GM18526 (cell line): ENCODE data around the gene ARVCF.

Experiments used
- POLR2A ChIP-seq: IDR thresholded peaks from 3 replicates; pipeline ENCODE4 v1.6.1; 2011; ENCODE audit not compliant: insufficient read length; ENCODE audit errors: extremely low read depth

Gene ARVCF

DNA sequence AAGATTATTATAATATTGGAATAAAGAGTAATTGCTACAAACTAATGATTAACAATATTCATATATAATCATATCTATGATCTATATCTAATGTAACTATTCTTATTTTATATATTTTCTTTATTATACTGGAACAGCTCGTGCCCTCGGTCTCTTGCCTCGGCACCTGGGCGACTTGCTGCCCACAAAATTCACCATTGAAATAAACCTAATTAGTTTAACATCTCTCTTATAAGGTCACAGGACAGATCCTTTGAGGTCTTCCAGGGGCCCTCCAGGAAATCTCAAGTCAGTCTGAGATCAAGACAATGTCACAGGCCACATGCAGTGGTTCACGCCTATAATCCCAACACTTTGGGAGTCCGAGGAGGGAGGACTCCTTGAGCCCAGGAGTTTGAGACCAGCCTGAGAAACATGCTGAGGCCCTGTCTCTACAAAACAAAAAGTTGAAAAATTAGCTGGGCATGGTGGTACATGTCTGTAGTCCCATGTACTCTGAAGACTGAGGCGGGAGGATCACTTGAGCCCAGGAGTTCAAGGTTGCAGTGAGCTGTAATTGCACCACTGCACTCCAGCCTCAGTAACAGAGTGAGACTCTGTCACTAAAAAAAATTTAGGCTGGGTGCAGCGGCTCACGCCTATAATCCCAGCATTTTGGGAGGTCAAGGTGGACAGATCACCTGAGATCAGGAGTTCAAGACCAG is 68.4 kb downstream of the ARVCF start:
- no peak for TF ChIP-seq POLR2A

- no peak for TF ChIP-seq POLR2A
These were observed 73.3 kb downstream of the ARVCF start for GRCh38 chr22:19943082-19944026.

DNA sequence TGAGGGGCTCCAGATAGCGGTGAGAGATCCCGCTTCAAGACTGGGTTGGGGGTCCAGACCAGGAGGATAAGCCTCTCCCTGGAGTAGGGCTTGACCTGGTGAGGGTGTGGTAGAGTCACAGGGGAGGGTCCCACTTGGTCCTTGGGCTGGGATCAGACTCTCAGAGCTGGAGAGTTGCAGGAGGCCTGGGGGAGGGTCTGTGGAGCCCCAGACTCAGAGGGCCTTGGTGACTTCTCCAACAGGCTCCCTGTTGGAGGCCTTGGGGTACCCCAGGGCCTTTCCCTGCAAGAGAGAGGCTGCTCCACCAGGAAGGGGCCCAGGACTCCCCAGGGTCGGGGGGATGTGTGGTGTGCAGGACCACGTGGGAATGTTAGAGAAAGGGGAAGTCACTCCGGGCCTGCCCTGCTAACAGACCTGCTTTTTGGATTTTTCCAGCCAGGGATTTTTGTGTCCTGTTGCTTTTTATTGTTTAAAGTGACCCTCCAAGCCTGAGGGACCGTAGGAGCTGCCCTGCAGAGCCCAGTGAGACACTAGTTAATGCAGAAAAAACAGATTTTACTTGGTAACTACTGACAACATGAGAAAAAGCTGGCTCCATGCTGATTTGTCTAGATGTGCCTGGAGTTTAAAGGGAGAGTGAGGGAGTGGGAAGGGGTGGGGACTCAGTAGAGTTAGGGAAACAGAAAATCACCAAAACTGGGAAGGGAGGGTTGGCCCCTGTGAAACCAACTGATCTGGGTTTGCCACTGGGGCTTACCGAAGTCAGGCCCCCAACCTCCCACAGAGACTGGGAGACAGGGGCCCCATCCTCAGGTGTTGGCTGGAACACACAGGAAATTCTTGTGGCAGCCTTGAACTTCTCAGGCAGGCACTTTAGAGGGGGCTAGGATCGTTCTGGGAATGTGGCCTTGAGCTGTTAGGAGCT is 74.2 kb downstream of the ARVCF start:
- TF ChIP-seq POLR2A: no peak

- peak; percentile 82 for TF ChIP-seq POLR2A
These were observed 75.1 kb downstream of the ARVCF start, which contains the start of the genes COMT and TXNRD2 for GRCh38 chr22:19941365-19942082. TSS of gene COMT (plus strand) at chr22:19941772. CDS start at chr22:19962527, 20,755 bp downstream. TSS of gene TXNRD2 (minus strand) at chr22:19941818. CDS start at chr22:19941803, 15 bp downstream.

DNA sequence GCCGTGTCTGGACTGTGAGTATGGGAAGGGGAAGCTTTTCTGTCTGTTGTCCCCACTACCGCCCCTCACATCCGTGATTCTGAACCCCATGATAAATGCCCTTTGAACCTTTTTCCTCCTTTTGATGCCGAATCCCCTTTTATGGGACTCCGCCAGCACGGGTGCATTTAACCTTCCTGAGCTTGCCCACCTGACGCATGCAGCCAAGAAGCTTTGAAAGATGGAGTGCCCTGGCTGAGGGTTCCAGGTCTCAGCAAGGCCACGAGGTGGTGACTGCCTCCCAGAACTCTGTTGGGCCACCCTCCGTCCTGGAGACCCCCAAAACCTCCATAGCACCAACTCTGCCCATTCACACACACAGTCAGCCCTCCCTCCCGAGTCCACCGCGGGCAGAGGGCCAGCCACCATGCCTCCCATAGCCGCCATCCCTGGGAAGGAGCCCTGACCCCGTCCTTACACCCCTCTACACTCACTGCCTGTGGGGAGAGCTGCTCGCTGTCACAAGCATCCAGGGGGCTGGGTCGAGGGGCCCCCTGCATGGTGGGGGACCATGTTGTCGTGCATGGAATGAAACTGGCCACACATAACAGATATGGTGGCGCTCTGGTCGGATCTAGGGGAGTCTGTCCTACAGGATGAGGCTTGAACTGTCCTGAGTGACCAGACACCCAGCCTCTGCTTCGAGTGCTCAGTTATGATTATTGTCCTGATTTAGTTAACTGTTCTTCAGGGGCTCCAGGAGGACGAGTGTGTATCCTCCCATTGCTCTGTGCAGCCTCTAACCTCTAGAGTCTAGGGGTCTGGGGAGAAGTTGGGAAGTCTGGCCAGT is 75.9 kb downstream of the ARVCF start:
- TF ChIP-seq POLR2A: no peak

- no peak for TF ChIP-seq POLR2A
These were observed 78.8 kb downstream of the ARVCF start for GRCh38 chr22:19937616-19938473.

GRCh38 chr22:19936513-19936912 is 80.1 kb downstream of the ARVCF start:
- no peak for TF ChIP-seq POLR2A

DNA sequence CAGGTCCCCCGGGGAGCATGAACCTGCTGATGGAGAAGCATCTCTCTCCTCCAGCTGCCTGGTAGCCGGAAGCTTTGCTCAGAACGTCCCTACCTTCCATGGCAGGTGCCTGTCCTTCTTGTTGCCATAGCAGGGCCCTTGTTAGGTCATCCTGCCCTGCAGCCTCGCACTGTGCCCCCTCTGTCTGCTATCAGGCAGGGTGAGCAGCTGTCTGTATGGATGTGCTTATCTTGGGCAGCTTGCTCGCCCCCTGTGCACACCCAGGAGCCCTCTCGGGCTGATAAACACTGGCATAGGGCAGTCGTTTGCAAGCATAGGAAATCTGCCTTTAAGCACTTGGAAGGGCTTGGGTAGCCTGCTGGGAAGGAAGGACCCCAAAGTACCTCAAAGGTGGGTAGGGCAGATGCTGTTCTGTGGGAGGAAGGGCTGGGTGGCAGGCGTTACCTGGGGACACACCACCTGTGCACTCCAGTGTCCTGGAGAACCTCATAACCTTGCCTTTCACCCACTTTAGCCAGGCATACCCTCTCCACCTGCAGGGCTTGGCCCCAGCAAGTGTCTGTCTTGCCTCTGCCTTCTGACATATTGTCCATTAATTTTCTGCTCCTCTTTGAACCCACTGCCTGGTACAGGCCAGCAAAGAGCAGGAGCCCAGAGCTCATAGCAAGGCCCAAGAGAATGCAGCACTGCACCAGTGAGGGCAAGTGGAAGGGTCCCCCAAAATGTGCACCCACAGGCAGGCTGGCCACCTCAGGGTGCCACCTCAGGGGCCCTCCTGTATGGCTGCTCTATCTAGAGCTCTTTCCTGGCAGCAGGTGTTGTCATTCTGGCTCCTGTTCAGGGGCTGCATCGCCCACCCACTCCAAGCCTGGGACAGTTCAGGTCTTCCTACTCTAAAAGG is 83.0 kb downstream of the ARVCF start:
- TF ChIP-seq POLR2A: no peak

- TF ChIP-seq POLR2A: no peak
These were observed 84.0 kb downstream of the ARVCF start for GRCh38 chr22:19932367-19933206.

DNA sequence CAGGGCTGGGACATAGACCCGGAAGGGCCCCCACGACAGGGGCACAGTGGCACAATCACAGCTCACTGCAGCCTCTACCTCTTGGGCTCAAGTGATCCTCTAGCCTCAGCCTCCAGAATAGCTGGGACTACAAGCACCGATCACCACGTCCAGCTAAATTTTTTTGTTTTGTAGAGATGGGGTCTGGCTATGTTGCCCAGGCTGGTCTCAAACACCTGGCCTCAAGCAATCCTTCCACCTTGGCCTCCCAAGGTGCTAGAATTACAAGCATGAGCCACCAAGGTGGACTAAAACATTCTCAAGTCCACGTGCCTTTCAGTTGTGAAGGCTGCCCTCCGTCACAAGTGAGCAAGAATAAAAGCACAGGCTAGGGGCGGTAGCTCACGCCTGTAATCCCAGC is 85.1 kb downstream of the ARVCF start:
- no peak for TF ChIP-seq POLR2A
